ENCODE measurements around the gene MYO1E.

- TF ChIP-seq CTCF (IDR thresholded peaks at IDR 0.05) = no peak
- TF ChIP-seq POLR2AphosphoS5 (IDR thresholded peaks at IDR 0.05) = no peak
- TF ChIP-seq POLR2A (IDR thresholded peaks at IDR 0.05) = no peak
These were observed 229.4 kb downstream of the MYO1E start for GRCh38 chr15:59143281-59143680.

All from prostate gland (tissue), 2 donors.